Activated CD8-positive, alpha-beta memory T cell treated with anti-CD3 and anti-CD28 coated beads for 48 hours (primary cell): Measurements from ENCODE around the gene DNAJC30.

ENCODE experiments used
- DNase-seq, 3 experiments: peaks; one replicate each; pipeline ENCODE4 v3.0.0-alpha.2; 2020; ENCODE audit warnings: low read depth in 2 of 3, low spot score in 2 of 3

Gene DNAJC30

GRCh38 chr7:73650524-73650923 is 32.7 kb downstream of the DNAJC30 start:
- DNase-seq: no peak

GRCh38 chr7:73649576-73649975 is 33.7 kb downstream of the DNAJC30 start:
- no peak for DNase-seq

- no peak for DNase-seq
Observed at GRCh38 chr7:73648593-73649332, 34.5 kb downstream of the DNAJC30 start.

- DNase-seq: no peak
Observed at GRCh38 chr7:73647725-73648592, 35.3 kb downstream of the DNAJC30 start.

- no peak for DNase-seq
Observed at GRCh38 chr7:73646785-73647724, 36.2 kb downstream of the DNAJC30 start.

GRCh38 chr7:73645643-73646174 is 37.5 kb downstream of the DNAJC30 start:
- no peak for DNase-seq

- DNase-seq: no peak
Observed at GRCh38 chr7:73644688-73645286, 38.5 kb downstream of the DNAJC30 start.

GRCh38 chr7:73642834-73643233 is 40.4 kb downstream of the DNAJC30 start:
- DNase-seq: no peak

GRCh38 chr7:73638911-73639310 is 44.3 kb downstream of the DNAJC30 start:
- DNase-seq: no peak

GRCh38 chr7:73635428-73636200 is 47.6 kb downstream of the DNAJC30 start:
- no peak for DNase-seq

- no peak for DNase-seq
Observed at GRCh38 chr7:73633844-73634243, 49.4 kb downstream of the DNAJC30 start.

- no peak for DNase-seq
Observed at GRCh38 chr7:73633323-73633722, 49.9 kb downstream of the DNAJC30 start.

- DNase-seq: no peak
Observed at GRCh38 chr7:73631558-73631957, 51.7 kb downstream of the DNAJC30 start.
